Dendritic cell treated with granulocyte-macrophage colony-stimulating factor and Interleukin-4, amounts not matched to agents 40 ng/mL and 50 ng/mL, for 4 days (primary cell): Measurements from ENCODE around the gene SHOC2.
A peak's percentile ranks its signal among the peaks of the same experiment; 100 is the strongest.

ENCODE experiments used
- H3K27ac Mint-ChIP-seq: one replicate; pipeline ENCODE4 v1.8.0; 2022; ENCODE audit warnings: mild to moderate bottlenecking, mixed read lengths
- H3K27me3 Mint-ChIP-seq: one replicate; pipeline ENCODE4 v1.8.0; 2022; ENCODE audit warnings: mild to moderate bottlenecking, mixed read lengths
- H3K36me3 Mint-ChIP-seq: one replicate; pipeline ENCODE4 v1.8.0; 2022; ENCODE audit warnings: low read depth, mixed read lengths
- H3K4me1 Mint-ChIP-seq: one replicate; pipeline ENCODE4 v1.8.0; 2022; ENCODE audit warnings: low read depth, mixed read lengths
- H3K4me3 Mint-ChIP-seq: one replicate; pipeline ENCODE4 v1.8.0; 2022; ENCODE audit warnings: mild to moderate bottlenecking, moderate library complexity, mixed read lengths
- H3K9me3 Mint-ChIP-seq: one replicate; pipeline ENCODE4 v1.8.0; 2022; ENCODE audit warnings: mixed read lengths
- intact Hi-C: fragments of 100-400 bp; cut with micrococcal nuclease; formaldehyde crosslinking; loops from one replicate; pipeline ENCODE4 v1.15.0; 2022

SHOC2 gene

DNA sequence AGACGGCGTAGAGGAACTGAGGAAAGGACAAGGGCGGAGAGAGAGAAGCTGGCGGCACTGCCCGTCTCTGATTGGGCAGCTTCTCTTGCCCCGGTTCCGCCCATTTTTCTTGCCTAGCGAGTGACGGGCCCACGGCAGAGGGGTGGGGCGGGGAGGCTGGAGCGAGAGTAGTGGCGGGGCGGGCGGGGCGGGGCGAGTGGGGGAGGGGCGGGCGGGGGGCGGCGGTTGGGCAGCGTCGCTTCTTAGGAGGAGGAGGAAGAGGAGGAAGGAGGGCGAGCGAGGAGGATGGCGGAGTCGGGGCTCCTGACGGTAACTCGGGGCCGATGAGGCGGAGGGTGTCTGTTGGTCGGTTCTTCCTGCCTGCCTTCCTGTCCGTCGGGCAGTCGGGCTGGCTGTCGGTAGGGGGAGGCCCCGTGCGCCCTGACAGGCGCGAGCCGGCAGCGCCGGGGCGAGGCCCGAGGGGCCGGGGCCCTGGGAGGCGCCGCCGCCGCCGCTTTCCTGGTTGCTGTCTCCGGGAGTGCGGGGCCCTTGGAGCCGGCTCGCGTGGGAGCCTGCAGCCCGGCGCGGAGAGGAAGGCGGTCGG, at the start of gene SHOC2:
SHOC2 (plus strand) TSS at position 256 of the 583 bp plus-strand sequence. CDS start 44,755 bp downstream, outside the sequence.
- Mint-ChIP-seq H3K4me3 (peak within 1 kb of the TSS; percentile 97), H3K36me3 (peaks cover 20% of the 10 kb centered on the region), H3K27ac (peak within 1 kb of the TSS; percentile 99), H3K4me1 (peaks cover 32% of the 10 kb centered on the region), H3K9me3 (no peaks in the 10 kb centered on the region), H3K27me3 (no peaks in the 10 kb centered on the region)
- intact Hi-C loops = loop anchor here (2.0 to 10.0 kb wide), 4 partner anchors 55 to 997 kb away; partner anchors contain the start of genes SMNDC1 and XPNPEP1

DNA sequence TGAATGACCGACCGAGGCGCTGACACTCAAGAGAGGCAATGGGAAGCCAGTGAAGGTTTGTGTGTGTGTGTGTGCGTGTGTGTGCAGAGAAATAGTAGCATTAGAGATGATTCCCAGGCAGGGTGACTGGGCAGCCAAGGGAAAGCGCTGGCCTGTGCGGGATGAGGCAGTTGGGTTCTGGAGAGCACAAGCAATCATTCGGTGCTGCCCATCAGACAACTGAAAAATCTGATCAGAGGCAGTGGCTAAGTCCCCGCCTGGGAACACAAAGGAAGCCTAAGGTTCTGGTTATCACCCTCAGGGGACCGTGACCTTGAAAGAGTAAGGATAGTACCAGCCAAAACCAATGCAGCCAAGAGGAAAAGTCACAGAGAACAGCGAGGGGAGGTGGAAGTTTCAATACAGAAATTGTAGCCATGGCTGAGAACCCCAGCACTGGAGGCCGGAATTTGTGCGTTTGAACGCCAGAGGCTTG, 48.5 kb upstream of the SHOC2 start:
- no peaks in the 10 kb centered on the region for H3K9me3 Mint-ChIP-seq
- H3K27ac Mint-ChIP-seq = peak overlapping the region; percentile 99
- H3K4me3 Mint-ChIP-seq = peak overlapping the region; percentile 86
- H3K36me3 Mint-ChIP-seq = peaks cover 21% of the 10 kb centered on the region
- intact Hi-C loops = loop anchor here (5.0 kb wide), 2 partner anchors 34 to 69 kb away; no protein-coding TSS in a partner anchor
- H3K27me3 Mint-ChIP-seq = no peaks in the 10 kb centered on the region
- H3K4me1 Mint-ChIP-seq = peaks cover 47% of the 10 kb centered on the region

- Mint-ChIP-seq H3K9me3 (no peaks in the 10 kb centered on the region), H3K27me3 (no peaks in the 10 kb centered on the region), H3K4me3 (peak within 1 kb of the TSS; percentile 86), H3K27ac (peak within 1 kb of the TSS; percentile 99), H3K36me3 (peaks cover 22% of the 10 kb centered on the region), H3K4me1 (peaks cover 41% of the 10 kb centered on the region)
- intact Hi-C loops = loop anchor here (1.0 to 5.0 kb wide), 3 partner anchors 7 to 69 kb away; no protein-coding TSS in a partner anchor
Measured at GRCh38 chr10:110871298-110872084, 47.9 kb upstream of the SHOC2 start, which contains the start of gene PDCD4. Gene PDCD4, plus strand, starts transcription at chr10:110871928. Its CDS starts 4,100 bp downstream, at chr10:110876028.

DNA sequence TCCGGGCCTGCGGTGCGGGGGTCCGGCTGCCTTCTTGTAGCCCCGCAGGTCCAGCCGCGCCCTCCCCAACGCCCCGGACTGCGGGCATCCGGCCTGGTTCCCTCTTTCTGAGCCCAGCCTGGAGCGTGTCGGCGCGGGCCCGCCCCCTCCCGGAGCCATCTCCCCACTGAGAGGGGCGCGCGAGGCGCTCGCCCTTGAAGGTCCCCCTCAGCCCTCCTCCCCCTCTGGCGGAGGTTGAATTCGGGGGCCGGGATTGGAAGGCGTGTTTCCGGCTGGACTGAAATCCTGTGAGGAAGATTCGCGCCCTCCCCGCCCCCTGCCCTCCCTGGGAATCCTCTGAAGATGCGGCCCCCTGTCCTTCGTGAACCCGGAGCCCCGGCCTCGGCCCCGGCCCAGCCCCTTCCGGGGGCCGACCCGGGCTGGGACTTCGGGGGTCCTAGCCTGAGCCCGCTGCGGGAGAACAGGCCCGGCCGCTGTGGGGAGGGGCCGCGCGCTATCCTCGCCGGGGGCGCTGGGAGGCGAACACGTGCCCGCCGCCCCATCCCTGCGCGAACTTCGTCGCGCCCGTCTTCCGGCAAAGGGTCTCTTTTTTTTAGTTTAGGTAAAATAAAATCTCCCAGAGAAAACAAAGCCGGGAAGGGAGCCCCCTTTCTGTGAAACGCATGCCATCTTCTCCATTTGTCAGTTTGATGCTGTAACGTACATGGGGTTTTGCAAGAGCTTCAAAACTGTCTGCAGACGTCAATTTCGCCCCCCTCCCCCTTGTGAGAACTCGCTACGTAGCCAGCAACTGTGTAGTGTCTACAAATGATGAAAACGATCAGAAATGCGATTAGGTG, 47.0 kb upstream of the SHOC2 start:
- Mint-ChIP-seq H3K4me1 (peaks cover 34% of the 10 kb centered on the region), H3K36me3 (peaks cover 22% of the 10 kb centered on the region), H3K27me3 (no peaks in the 10 kb centered on the region), H3K9me3 (no peaks in the 10 kb centered on the region), H3K4me3 (peak overlapping the region; percentile 86), H3K27ac (peak overlapping the region; percentile 99)
- intact Hi-C loops = loop anchor here (1.0 to 5.0 kb wide), 3 partner anchors 8 to 70 kb away; no protein-coding TSS in a partner anchor

DNA sequence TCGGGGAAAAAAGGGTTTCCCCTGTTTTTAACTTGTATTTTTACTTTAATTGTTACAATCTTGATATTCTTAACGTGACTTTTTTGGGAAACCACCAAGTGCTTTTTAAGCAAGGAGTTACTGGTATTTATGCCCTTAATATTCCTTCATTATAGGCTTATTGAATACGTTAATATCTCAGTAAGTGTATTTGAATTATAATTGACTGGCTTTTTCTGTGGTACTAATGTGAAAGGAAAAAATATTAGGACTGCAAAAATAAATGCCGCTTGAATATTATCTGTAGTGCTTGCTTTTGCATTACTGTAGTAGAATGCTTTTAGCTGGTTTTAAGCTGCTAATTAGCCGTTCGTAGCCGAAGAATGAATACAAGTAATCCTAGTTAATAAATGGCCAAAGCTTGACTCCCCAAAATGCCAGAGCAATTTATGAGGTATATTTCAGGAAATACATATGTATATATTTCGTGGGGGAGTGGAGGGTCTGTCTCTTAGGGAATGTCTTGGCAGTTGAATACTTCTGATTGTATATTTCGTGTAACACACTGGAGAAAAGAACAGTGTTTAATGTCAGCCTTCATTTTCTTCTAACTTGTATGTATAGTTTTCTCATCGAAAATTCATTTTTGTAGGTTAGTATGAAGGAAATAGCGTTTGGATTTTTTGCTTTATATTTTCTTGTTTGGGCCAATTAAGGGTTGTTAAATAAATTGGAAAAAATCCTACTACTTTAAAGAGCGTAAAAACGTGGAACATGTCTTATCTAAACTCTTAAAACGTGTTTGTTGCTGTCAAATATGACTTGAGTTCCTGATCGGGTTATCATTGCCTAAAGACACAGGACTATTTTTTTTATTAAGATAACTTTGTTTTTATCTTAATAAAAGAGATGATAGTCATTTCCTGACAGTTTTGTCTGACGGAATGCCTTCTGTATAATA, 46.1 kb upstream of the SHOC2 start:
- Mint-ChIP-seq H3K4me3 (peak overlapping the region; percentile 86), H3K36me3 (peaks cover 28% of the 10 kb centered on the region), H3K9me3 (no peaks in the 10 kb centered on the region), H3K27me3 (no peaks in the 10 kb centered on the region), H3K27ac (peak overlapping the region; percentile 99), H3K4me1 (peaks cover 27% of the 10 kb centered on the region)
- intact Hi-C loops = loop anchor here (1.0 to 5.0 kb wide), 3 partner anchors 9 to 71 kb away; no protein-coding TSS in a partner anchor

GRCh38 chr10:110873951-110874350, 45.5 kb upstream of the SHOC2 start:
- Mint-ChIP-seq H3K27ac (no peak overlapping the region), H3K36me3 (peaks cover 35% of the 10 kb centered on the region), H3K9me3 (no peaks in the 10 kb centered on the region), H3K4me3 (peak overlapping the region; percentile 20), H3K27me3 (no peaks in the 10 kb centered on the region), H3K4me1 (peaks cover 27% of the 10 kb centered on the region)
- intact Hi-C loops = loop anchor here (5.0 kb wide), 2 partner anchors 37 to 72 kb away; no protein-coding TSS in a partner anchor

DNA sequence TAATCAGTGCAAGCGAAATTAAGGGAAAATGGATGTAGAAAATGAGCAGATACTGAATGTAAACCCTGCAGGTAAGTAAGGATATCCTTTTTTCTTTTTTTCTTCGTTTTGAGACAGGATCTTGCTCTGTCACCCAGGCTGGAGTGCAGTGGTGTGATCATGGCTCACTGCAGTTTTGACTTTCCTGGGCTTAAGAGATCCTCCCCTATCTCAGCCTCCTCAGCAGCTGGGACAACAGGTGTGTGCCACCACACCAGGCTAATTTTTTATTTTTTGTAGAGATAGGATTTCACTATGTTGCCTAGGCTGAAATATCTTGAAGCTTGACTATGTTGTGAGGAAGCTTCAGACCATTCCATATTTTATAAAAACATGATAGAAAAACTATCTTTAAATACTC, 43.4 kb upstream of the SHOC2 start:
- intact Hi-C loops = no loop called here
- no peaks in the 10 kb centered on the region for H3K27me3 Mint-ChIP-seq
- H3K27ac Mint-ChIP-seq = no peak overlapping the region
- no peaks in the 10 kb centered on the region for H3K9me3 Mint-ChIP-seq
- H3K4me1 Mint-ChIP-seq = peaks cover 7% of the 10 kb centered on the region
- peaks cover 46% of the 10 kb centered on the region for H3K36me3 Mint-ChIP-seq
- no peak overlapping the region for H3K4me3 Mint-ChIP-seq

DNA sequence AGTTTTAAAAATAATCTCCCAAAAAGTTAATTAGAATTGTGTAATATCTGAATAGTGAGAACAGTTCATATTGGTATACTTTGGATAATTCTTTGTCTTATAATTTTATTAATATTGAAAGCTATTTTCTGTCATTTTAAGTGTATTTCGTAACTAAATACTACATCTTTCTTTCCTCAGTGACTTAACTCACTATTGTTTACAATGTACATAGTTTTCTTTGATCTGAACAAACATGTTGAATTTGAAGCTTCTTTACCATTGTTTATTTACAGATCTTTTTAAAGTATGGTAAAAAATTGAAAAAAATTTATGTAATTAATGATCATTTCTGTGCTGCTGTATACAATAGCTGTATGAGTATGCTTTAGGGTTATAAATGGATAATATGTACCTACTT, 42.6 kb upstream of the SHOC2 start:
- Mint-ChIP-seq H3K27me3 (no peaks in the 10 kb centered on the region), H3K4me3 (no peak overlapping the region), H3K27ac (no peak overlapping the region), H3K36me3 (peaks cover 47% of the 10 kb centered on the region), H3K9me3 (no peaks in the 10 kb centered on the region), H3K4me1 (no peaks in the 10 kb centered on the region)
- intact Hi-C loops = no loop called here

GRCh38 chr10:110880012-110880411, 39.4 kb upstream of the SHOC2 start:
- intact Hi-C loops = no loop called here
- Mint-ChIP-seq H3K27ac (no peak overlapping the region), H3K36me3 (peaks cover 73% of the 10 kb centered on the region), H3K4me3 (no peak overlapping the region), H3K9me3 (no peaks in the 10 kb centered on the region), H3K4me1 (no peaks in the 10 kb centered on the region), H3K27me3 (no peaks in the 10 kb centered on the region)

GRCh38 chr10:110881247-110881646, 38.2 kb upstream of the SHOC2 start:
- Mint-ChIP-seq H3K27ac (no peak overlapping the region), H3K4me1 (no peaks in the 10 kb centered on the region), H3K9me3 (no peaks in the 10 kb centered on the region), H3K27me3 (no peaks in the 10 kb centered on the region), H3K4me3 (no peak overlapping the region), H3K36me3 (peaks cover 77% of the 10 kb centered on the region)
- intact Hi-C loops = no loop called here

DNA sequence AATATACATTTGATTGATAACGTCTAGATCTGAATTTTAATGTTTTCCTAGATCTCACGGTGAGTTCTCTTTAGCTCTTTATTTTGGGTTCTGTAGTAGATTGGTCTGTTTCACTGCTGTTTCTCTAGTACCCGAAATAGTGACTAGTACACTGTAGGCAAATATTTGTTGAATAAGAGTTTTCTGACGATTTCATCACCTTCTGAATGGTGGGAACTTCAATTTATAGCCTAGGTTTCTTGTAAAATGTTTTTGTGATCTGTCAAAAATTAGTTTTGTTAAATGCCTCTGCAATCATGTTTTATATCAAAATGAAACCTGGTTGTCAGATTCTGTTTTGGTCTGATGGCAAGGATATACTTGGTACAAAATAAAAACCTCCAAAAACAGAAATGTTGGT, 37.5 kb upstream of the SHOC2 start:
- no peaks in the 10 kb centered on the region for H3K4me1 Mint-ChIP-seq
- no peaks in the 10 kb centered on the region for H3K27me3 Mint-ChIP-seq
- H3K9me3 Mint-ChIP-seq = no peaks in the 10 kb centered on the region
- H3K36me3 Mint-ChIP-seq = peaks cover 79% of the 10 kb centered on the region
- no peak overlapping the region for H3K4me3 Mint-ChIP-seq
- H3K27ac Mint-ChIP-seq = no peak overlapping the region
- intact Hi-C loops = no loop called here

GRCh38 chr10:110883924-110884323, 35.5 kb upstream of the SHOC2 start:
- intact Hi-C loops = no loop called here
- no peak overlapping the region for H3K27ac Mint-ChIP-seq
- no peaks in the 10 kb centered on the region for H3K27me3 Mint-ChIP-seq
- H3K4me3 Mint-ChIP-seq = no peak overlapping the region
- H3K36me3 Mint-ChIP-seq = peaks cover 84% of the 10 kb centered on the region
- H3K9me3 Mint-ChIP-seq = no peaks in the 10 kb centered on the region
- no peaks in the 10 kb centered on the region for H3K4me1 Mint-ChIP-seq
